BJ (cell line): Measurements from ENCODE around the gene IKZF3. TPM values are rescaled to one million over a fixed set of nuclear protein-coding genes. Genes with fewer than 3 reads are reported as not detected.

Source experiments
- CTCF ChIA-PET: fragments of 350-600 bp; formaldehyde crosslinking; extraction: SDS; loops from one replicate; lab custom pipeline; 2021; ENCODE audit warnings: antibody characterized with exemption, inconsistent platforms; lab: Yijun Ruan, JAX
- POLR2A ChIA-PET: fragments of 300-600 bp; sonication (Branson Sonifier 250); formaldehyde crosslinking; extraction: SDS; loops from one replicate; lab custom pipeline; 2021; ENCODE audit warnings: antibody characterized with exemption; lab: Charles Lee
- DNase-seq: peaks from one replicate; pipeline ENCODE4 v3.0.0-alpha.2; 2011; ENCODE audit warnings: low read depth
- H3K27me3 ChIP-seq: 2 replicates; pipeline ENCODE4 v1.6.0; 2011; ENCODE audit warnings: low read length; ENCODE audit not compliant: control insufficient read depth, insufficient read depth
- H3K36me3 ChIP-seq: 2 replicates; pipeline ENCODE4 v1.5.1; 2011; ENCODE audit warnings: low read length; ENCODE audit not compliant: control insufficient read depth, insufficient read depth
- H3K4me3 ChIP-seq: 2 replicates; pipeline ENCODE4 v1.5.1; 2011; ENCODE audit warnings: low read depth, mild to moderate bottlenecking, control low read depth, low read length
- polyA plus RNA-seq: library from polyadenylated mRNA; depleted of rRNA; stranded (reverse); fragments of >200 nt; gene quantifications from 2 replicates; pipeline ENCODE4 v1.2.3, GENCODE V29; 2011
- TF ChIP-seq, protein P1 (sequence below): IDR thresholded peaks from 2 replicates; pipeline ENCODE4 v1.5.1; 2011; ENCODE audit warnings: low read depth, mild to moderate bottlenecking, control low read depth, inconsistent platforms, low read length, moderate library complexity; ENCODE audit not compliant: insufficient read depth

IKZF3 gene
- polyA plus RNA-seq, 1 experiment = not detected

DNA sequence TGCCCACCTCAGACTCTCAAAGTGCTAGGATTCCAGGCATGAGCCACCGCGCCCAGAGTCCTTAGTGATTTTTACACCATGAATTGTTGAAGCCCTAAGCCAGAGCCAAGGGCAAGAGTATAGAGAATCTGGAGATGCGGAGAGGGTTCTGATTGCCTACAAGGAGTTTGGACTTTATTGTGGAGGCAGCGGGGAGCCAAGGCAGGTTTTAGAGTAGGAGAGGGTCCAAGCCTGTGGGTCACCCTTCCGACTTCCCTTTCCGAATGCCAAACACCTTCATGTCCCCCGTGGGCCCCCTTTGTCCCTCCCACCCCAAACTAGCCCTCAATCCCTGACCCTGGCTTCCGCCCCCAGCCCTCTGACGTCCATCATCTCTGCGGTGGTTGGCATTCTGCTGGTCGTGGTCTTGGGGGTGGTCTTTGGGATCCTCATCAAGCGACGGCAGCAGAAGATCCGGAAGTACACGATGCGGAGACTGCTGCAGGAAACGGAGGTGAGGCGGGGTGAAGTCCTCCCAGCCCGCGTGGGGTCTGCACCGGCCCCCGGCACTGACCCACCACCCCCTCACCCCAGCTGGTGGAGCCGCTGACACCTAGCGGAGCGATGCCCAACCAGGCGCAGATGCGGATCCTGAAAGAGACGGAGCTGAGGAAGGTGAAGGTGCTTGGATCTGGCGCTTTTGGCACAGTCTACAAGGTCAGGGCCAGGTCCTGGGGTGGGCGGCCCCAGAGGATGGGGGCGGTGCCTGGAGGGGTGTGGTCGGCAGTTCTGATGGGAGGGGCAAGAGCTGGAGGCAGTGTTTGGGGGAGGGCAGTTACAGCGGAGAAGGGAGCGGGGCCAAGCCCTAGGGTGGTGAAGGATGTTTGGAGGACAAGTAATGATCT lies 140.9 kb downstream of the IKZF3 start:
- CTCF ChIA-PET = interaction anchor here (0.6 to 2.6 kb wide), 2 partner anchors 8 to 173 kb away, joined by 3 to 15 read pairs; partner anchors contain the start of gene MIEN1
- Histone ChIP-seq H3K36me3 (peaks cover 26% of the 10 kb centered on the region), H3K27me3 (no peaks in the 10 kb centered on the region), H3K4me3 (no peak overlapping the region)
- TF ChIP-seq, protein P1, sequence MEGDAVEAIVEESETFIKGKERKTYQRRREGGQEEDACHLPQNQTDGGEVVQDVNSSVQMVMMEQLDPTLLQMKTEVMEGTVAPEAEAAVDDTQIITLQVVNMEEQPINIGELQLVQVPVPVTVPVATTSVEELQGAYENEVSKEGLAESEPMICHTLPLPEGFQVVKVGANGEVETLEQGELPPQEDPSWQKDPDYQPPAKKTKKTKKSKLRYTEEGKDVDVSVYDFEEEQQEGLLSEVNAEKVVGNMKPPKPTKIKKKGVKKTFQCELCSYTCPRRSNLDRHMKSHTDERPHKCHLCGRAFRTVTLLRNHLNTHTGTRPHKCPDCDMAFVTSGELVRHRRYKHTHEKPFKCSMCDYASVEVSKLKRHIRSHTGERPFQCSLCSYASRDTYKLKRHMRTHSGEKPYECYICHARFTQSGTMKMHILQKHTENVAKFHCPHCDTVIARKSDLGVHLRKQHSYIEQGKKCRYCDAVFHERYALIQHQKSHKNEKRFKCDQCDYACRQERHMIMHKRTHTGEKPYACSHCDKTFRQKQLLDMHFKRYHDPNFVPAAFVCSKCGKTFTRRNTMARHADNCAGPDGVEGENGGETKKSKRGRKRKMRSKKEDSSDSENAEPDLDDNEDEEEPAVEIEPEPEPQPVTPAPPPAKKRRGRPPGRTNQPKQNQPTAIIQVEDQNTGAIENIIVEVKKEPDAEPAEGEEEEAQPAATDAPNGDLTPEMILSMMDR = no peak
- DNase-seq = no peak
- POLR2A ChIA-PET = interaction anchor here (0.6 kb wide), 1 partner anchor 1189 kb away, joined by 3 read pairs; no protein-coding TSS in a partner anchor

DNA sequence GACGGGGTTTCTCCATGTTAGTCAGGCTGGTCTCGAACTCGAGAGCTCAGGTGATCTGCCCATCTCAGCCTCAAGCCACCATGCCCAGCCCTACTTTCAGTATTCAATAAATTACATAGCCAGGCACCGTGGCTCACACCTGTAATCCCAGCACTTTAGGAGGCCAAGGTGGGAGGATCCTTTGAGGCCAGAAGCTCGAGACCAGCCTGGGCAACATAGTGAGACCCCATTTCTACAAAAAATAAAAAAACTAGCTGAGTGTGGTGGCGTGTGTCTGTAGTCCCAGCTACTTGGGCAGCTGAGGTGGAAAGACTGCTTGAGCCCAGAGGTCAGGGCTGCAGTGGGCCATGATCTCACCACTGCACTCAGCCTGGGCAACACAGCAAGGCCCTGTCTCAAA lies 142.0 kb downstream of the IKZF3 start:
- ChIA-PET POLR2A (interaction anchor here (0.6 kb wide), 1 partner anchor 31 kb away, joined by 3 read pairs; no protein-coding TSS in a partner anchor), CTCF (interaction anchor here (0.6 to 2.6 kb wide), 4 partner anchors 9 to 693 kb away, joined by 3 to 15 read pairs (median 3); partner anchors contain the start of gene MIEN1)
- TF ChIP-seq, protein P1 = no peak
- no peak for DNase-seq
- H3K36me3 ChIP-seq = peaks cover 22% of the 10 kb centered on the region
- no peaks in the 10 kb centered on the region for H3K27me3 ChIP-seq
- H3K4me3 ChIP-seq = no peak overlapping the region

DNA sequence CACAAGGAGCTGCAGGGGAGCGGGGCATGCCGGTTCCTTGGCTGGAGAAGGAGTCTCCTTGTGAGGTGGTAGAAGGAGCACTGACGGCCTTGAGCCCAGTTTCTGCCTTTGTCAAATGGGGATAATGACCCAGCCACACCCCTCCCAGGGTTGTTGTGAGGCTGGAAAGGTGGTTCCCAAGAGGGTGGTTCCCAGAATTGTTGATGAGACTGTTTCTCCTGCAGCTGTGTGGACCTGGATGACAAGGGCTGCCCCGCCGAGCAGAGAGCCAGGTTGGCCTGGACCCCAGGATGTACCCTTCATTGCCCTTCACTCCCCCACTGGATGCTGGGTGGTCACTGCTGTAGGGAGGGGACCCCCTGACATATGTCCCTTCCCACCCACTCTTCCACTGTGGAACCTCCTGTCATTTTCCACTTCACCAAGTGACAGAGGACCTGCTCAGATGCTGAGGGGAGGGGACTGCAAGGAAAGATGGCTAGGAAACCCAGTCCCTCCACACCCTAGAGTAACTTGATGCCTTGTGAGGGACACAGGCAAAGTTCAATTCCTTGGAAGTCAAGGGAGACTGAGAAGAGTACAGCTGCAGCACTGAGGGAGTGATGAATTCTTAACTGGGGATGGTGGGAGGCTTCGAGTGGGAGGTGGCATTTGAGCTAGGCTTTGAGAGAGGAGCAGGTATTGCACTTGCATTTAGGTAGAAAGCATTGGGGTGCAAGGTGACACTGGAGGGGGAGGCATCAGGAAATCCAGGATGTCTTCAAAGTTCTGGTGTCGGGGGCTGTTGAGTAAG lies 144.4 kb downstream of the IKZF3 start:
- Histone ChIP-seq H3K4me3 (no peak overlapping the region), H3K36me3 (peaks cover 26% of the 10 kb centered on the region), H3K27me3 (no peaks in the 10 kb centered on the region)
- ChIA-PET CTCF (interaction anchor here (0.7 to 1.7 kb wide), 2 partner anchors 10 to 98 kb away, joined by 3 to 6 read pairs; partner anchors contain the start of gene MIEN1), POLR2A (no interaction called here)
- TF ChIP-seq, protein P1 = no peak
- DNase-seq = no peak

DNA sequence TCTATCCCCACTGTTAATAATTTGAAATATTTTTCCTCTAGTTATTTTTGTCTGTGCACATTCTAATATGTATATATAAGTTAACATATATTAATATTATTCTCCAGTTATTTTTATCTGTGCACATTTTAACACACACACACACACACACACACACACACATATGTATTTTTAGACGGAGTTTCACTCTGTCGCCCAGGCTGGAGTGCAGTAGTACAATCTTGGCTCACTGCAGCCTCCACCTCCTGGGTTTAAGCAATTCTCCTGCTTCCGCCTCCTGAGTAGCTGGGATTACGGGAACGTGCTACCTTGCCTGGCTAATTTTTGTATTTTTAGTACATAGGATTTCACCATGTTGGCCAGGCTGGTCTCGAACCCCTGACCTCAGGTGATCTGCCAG lies 146.5 kb downstream of the IKZF3 start:
- POLR2A ChIA-PET = no interaction called here
- TF ChIP-seq, protein P1 = no peak
- DNase-seq = no peak
- no peaks in the 10 kb centered on the region for H3K27me3 ChIP-seq
- CTCF ChIA-PET = no interaction called here
- H3K36me3 ChIP-seq = peaks cover 24% of the 10 kb centered on the region
- H3K4me3 ChIP-seq = no peak overlapping the region
